ENCODE measurements around the gene HECTD4. TPM values are rescaled to one million over a fixed set of nuclear protein-coding genes. Genes with fewer than 3 reads are reported as not detected.

The HECTD4 gene
- total and polyA plus RNA-seq, 9 of the 15 experiments (the other 6 are each of a cell fraction or from before 2014, with no cell fraction given): 3.5 to 33.3 (median 13.5) TPM

- TF ChIP-seq RBM17 (IDR thresholded peaks at IDR 0.05; ENCODE audit: borderline replicate concordance, low read depth, low read length): no peak
- TF ChIP-seq PHB2 (IDR thresholded peaks at IDR 0.05; ENCODE audit: low read depth): no peak
- TF ChIP-seq POLR2AphosphoS2 (IDR thresholded peaks at IDR 0.05; ENCODE audit: low read length): no peak
- TF ChIP-seq NELFE (IDR thresholded peaks at IDR 0.05; ENCODE audit: insufficient read depth, insufficient read length): no peak
- no peak for TF ChIP-seq ZNF695 (CRISPR knock-in tag; IDR thresholded peaks at IDR 0.05)
- no peak for TF ChIP-seq PRMT5 (CRISPR knock-in tag; IDR thresholded peaks at IDR 0.05)
- TF ChIP-seq ZNF263 (CRISPR knock-in tag; IDR thresholded peaks at IDR 0.05; ENCODE audit: borderline replicate concordance): no peak
- no peak for TF ChIP-seq RNF219 (CRISPR knock-in tag; IDR thresholded peaks at IDR 0.05)
- TF ChIP-seq ZNF140 (CRISPR knock-in tag; IDR thresholded peaks at IDR 0.05): no peak
- peak; percentile 68; the same call in 1 of the 2 replicates for TF ChIP-seq CEBPZ (IDR thresholded peaks at IDR 0.05; ENCODE audit: borderline replicate concordance, low read depth, low read length)
- no peak for TF ChIP-seq VEZF1 (CRISPR knock-in tag; IDR thresholded peaks at IDR 0.05)
- TF ChIP-seq ARID1B (IDR thresholded peaks at IDR 0.05): no peak; the same call in 1 of the 2 replicates
- TF ChIP-seq MLLT1 (IDR thresholded peaks at IDR 0.05): peak; percentile 61 to 76; a peak in 2 of 4 replicates
- TF ChIP-seq RB1 (IDR thresholded peaks at IDR 0.05; ENCODE audit: low read depth): no peak; the same call in 1 of the 2 replicates
- no peak for TF ChIP-seq ZMIZ1 (IDR thresholded peaks at IDR 0.05; ENCODE audit: low read depth in 2 of 2, low read length in 2 of 2)
Measured at GRCh38 chr12:112125250-112125999, 256.8 kb downstream of the HECTD4 start, which contains the start of gene TRAFD1 (continued).

Measured in K562 (cell line).